CD14-positive monocyte (primary cell): Measurements from ENCODE around the gene ERV3-1. TPM values are rescaled to one million over a fixed set of nuclear protein-coding genes. Genes with fewer than 3 reads are reported as not detected.

ENCODE experiments used
- DNase-seq, 3 donors: peaks; one replicate each; pipeline ENCODE4 v3.0.0-alpha.2; 2011 to 2022
- H2AFZ ChIP-seq: 2 replicates; pipeline ENCODE4 v1.6.0; 2012; ENCODE audit warnings: mild to moderate bottlenecking, low read depth, low read length, inconsistent platforms; ENCODE audit not compliant: insufficient read depth, poor library complexity, severe bottlenecking
- H3K27ac ChIP-seq, 2 donors: 1 replicate in 1 of 2; 2 replicates in 1 of 2; pipeline ENCODE4 v1.5.1; 2012 to 2013; ENCODE audit warnings: low read length in 2 of 2, control low read depth in 1 of 2, inconsistent platforms in 1 of 2, low read depth in 1 of 2, mild to moderate bottlenecking in 1 of 2
- H3K27me3 ChIP-seq, 2 donors: one replicate each; pipeline versions ENCODE4 v1.6.0 to v1.6.1; 2011 to 2013; ENCODE audit warnings: low read length in 2 of 2; ENCODE audit not compliant: control insufficient read depth in 2 of 2, insufficient read depth in 2 of 2
- H3K36me3 ChIP-seq, 2 donors: replicated peaks in 1 of 2; 1 replicate in 1 of 2; 2 replicates in 1 of 2; pipeline versions ENCODE4 v1.5.1 to v1.6.1; 2012 to 2013; ENCODE audit warnings: low read length in 2 of 2, control low read depth in 1 of 2, inconsistent platforms in 1 of 2, mild to moderate bottlenecking in 1 of 2; ENCODE audit not compliant: insufficient read depth in 2 of 2, control insufficient read depth in 1 of 2
- H3K4me1 ChIP-seq, 2 donors: 1 replicate in 1 of 2; 2 replicates in 1 of 2; pipeline versions ENCODE4 v1.5.1 to v1.6.1; 2012 to 2013; ENCODE audit warnings: low read length in 2 of 2, control low read depth in 1 of 2, inconsistent platforms in 1 of 2, mild to moderate bottlenecking in 1 of 2, moderate library complexity in 1 of 2; ENCODE audit not compliant: insufficient read depth in 2 of 2, control insufficient read depth in 1 of 2
- H3K4me2 ChIP-seq: replicated peaks from 2 replicates; pipeline ENCODE3; 2012; ENCODE audit warnings: low read length, moderate library complexity, mild to moderate bottlenecking; ENCODE audit not compliant: poor library complexity, severe bottlenecking; ENCODE audit errors: extremely low read depth
- H3K4me3 ChIP-seq, 3 experiments: fragments of 200-600 bp in 1 of 3; sonication (generic) in 1 of 3; replicated peaks in 1 of 3; 1 replicate in 2 of 3; 2 replicates in 1 of 3; pipeline ENCODE4 v1.5.1; 2011 to 2013; ENCODE audit warnings: low read length in 3 of 3, mild to moderate bottlenecking in 3 of 3, control low read depth in 2 of 3, low read depth in 2 of 3, inconsistent platforms in 1 of 3, moderate library complexity in 1 of 3
- H3K79me2 ChIP-seq: 2 replicates; pipeline ENCODE4 v1.6.0; 2012; ENCODE audit warnings: mild to moderate bottlenecking, control low read depth, inconsistent platforms, low read length, moderate library complexity; ENCODE audit not compliant: insufficient read depth
- H3K9ac ChIP-seq: 2 replicates; pipeline ENCODE4 v1.6.0; 2017; ENCODE audit warnings: low read length, mild to moderate bottlenecking; ENCODE audit not compliant: insufficient read depth, poor library complexity, severe bottlenecking
- H3K9me3 ChIP-seq, 2 donors: replicated peaks in 1 of 2; 1 replicate in 1 of 2; 2 replicates in 1 of 2; pipeline versions ENCODE4 v1.5.1 to v1.6.1; 2012 to 2013; ENCODE audit warnings: low read length in 2 of 2, control low read depth in 1 of 2; ENCODE audit not compliant: control insufficient read depth in 1 of 2, insufficient read depth in 1 of 2
- H4K20me1 ChIP-seq: 2 replicates; pipeline ENCODE4 v1.6.0; 2012; ENCODE audit warnings: mild to moderate bottlenecking, low read length, control low read depth, moderate library complexity; ENCODE audit not compliant: insufficient read depth
- H3K27ac Mint-ChIP-seq, 7 donors: one replicate each; pipeline ENCODE4 v1.8.0; 2020; ENCODE audit warnings: mild to moderate bottlenecking in 7 of 7, mixed read lengths in 7 of 7, moderate library complexity in 6 of 7, inconsistent platforms in 2 of 7
- H3K27me3 Mint-ChIP-seq, 3 donors: one replicate each; pipeline ENCODE4 v1.8.0; 2021 to 2022; ENCODE audit warnings: low read depth in 3 of 3, mild to moderate bottlenecking in 3 of 3, mixed read lengths in 3 of 3, moderate library complexity in 3 of 3, inconsistent platforms in 1 of 3
- H3K36me3 Mint-ChIP-seq, 2 donors: one replicate each; pipeline ENCODE4 v1.8.0; 2020; ENCODE audit warnings: mixed read lengths in 2 of 2, inconsistent platforms in 1 of 2, mild to moderate bottlenecking in 1 of 2
- H3K4me1 Mint-ChIP-seq: one replicate; pipeline ENCODE4 v1.8.0; 2020; ENCODE audit warnings: mild to moderate bottlenecking, mixed read lengths
- H3K4me3 Mint-ChIP-seq, 2 donors: one replicate each; pipeline ENCODE4 v1.8.0; 2020; ENCODE audit warnings: mild to moderate bottlenecking in 2 of 2, mixed read lengths in 2 of 2, moderate library complexity in 1 of 2
- H3K9me3 Mint-ChIP-seq, 7 donors: one replicate each; pipeline ENCODE4 v1.8.0; 2020 to 2022; ENCODE audit warnings: mixed read lengths in 7 of 7, mild to moderate bottlenecking in 6 of 7, moderate library complexity in 6 of 7, inconsistent platforms in 2 of 7
- WGBS: methylation state at CpG from one replicate; pipeline ENCODE4 v1.1.5; 2013; ENCODE audit warnings: missing lambda C conversion rate; ENCODE audit not compliant: insufficient coverage; 5-methylcytosine and 5-hydroxymethylcytosine counted together
- intact Hi-C, 2 donors: fragments of 100-400 bp; cut with micrococcal nuclease; formaldehyde crosslinking; loops; one replicate each; pipeline versions ENCODE4 v1.15.0 to v1.15.1; 2023
- polyA plus RNA-seq, 3 donors: library from polyadenylated mRNA; depleted of rRNA in 1 of 3; unstranded in 2 of 3; stranded (reverse) in 1 of 3; fragments of 300-500 nt in 2 of 3; fragments of >200 nt in 1 of 3; fragmentation: Illumina TruSeq in 2 of 3; gene quantifications; 1 replicate in 2 of 3; 2 replicates in 1 of 3; pipeline ENCODE4 v1.2.3, GENCODE V29; 2012 to 2021
- TF ChIP-seq, protein P1 (sequence below): fragments of 200-600 bp; IDR thresholded peaks from one replicate; pipeline ENCODE4 v1.8.0; 2022; ENCODE audit warnings: antibody characterized with exemption, mild to moderate bottlenecking

The ERV3-1 gene
- polyA plus RNA-seq, 3 donors, result 2.1 to 23.4 (median 7.9) TPM

DNA sequence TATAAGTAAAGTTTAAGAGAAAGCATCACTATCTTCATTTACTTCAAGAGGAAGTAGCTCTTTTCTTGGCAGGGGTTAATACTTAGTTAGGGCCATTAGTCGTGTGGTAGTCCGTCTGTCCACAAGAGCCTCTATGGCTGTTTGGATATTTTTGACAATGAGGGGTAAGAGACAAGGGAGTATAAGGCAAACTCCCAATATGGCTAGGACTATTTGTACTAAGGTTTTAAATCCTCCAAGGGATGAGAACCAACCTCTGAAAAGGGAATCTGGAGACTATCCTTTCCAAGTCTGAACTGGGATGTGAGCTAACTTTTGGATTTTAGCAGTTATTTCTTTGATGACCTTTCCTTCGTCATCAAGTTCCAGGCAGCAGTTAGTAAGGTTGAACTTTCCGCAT is 15.6 kb downstream of the ERV3-1 start, which contains the start of gene ZNF117:
TSS of gene ZNF117 (minus strand) at position 101 of the 400 bp plus-strand sequence.
- peaks cover 20 to 37% of the 10 kb centered on the region in 2 donors for H3K36me3 Mint-ChIP-seq
- intact Hi-C loops, result no loop called here
- WGBS, result 70% methylated on average over 4 of the region's 4 CpGs
- no peaks in the 10 kb centered on the region for H3K27me3 ChIP-seq
- H2AFZ ChIP-seq, result no peak within 1 kb of the TSS
- peaks cover 6% of the 10 kb centered on the region for H3K4me1 Mint-ChIP-seq
- H3K27ac ChIP-seq, result no peak within 1 kb of the TSS
- H3K4me3 ChIP-seq, result no peak within 1 kb of the TSS
- no peaks in the 10 kb centered on the region for H3K4me1 ChIP-seq
- H3K9me3 ChIP-seq, result peaks cover 66 to 96% of the 10 kb centered on the region in 2 donors
- H3K4me2 ChIP-seq, result no peak within 1 kb of the TSS
- H3K27me3 Mint-ChIP-seq, result no peaks in the 10 kb centered on the region
- H3K36me3 ChIP-seq, result peaks cover 0 to 14% of the 10 kb centered on the region in 2 donors
- H4K20me1 ChIP-seq, result no peaks in the 10 kb centered on the region
- H3K79me2 ChIP-seq, result no peaks in the 10 kb centered on the region
- no peak for DNase-seq
- TF ChIP-seq, protein P1, sequence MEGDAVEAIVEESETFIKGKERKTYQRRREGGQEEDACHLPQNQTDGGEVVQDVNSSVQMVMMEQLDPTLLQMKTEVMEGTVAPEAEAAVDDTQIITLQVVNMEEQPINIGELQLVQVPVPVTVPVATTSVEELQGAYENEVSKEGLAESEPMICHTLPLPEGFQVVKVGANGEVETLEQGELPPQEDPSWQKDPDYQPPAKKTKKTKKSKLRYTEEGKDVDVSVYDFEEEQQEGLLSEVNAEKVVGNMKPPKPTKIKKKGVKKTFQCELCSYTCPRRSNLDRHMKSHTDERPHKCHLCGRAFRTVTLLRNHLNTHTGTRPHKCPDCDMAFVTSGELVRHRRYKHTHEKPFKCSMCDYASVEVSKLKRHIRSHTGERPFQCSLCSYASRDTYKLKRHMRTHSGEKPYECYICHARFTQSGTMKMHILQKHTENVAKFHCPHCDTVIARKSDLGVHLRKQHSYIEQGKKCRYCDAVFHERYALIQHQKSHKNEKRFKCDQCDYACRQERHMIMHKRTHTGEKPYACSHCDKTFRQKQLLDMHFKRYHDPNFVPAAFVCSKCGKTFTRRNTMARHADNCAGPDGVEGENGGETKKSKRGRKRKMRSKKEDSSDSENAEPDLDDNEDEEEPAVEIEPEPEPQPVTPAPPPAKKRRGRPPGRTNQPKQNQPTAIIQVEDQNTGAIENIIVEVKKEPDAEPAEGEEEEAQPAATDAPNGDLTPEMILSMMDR, result no peak
- peak within 1 kb of the TSS in 2 of 7 donors; percentile 9 to 62 for H3K27ac Mint-ChIP-seq
- no peak within 1 kb of the TSS for H3K9ac ChIP-seq
- peaks cover 68 to 97% (median 90%) of the 10 kb centered on the region in 7 donors for H3K9me3 Mint-ChIP-seq
- H3K4me3 Mint-ChIP-seq, result no peak within 1 kb of the TSS

DNA sequence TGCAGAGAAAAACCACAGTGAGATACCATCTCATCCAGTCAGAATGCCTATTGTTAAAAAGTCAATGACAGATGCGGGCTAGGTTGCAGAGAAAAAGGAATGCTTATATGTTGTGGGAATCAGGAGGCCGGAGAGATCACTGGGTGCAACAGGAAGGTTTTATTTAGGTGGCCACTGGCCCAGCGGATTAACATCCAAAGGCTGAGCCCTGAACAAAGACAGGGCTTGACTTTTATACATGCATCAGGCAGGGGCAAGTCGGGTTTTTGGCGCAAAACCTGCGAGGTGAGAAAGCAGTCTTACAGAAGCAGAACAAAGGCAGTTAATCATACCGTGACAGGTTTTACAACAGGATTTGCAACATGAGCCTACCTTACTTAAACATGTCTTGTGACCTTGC is 16.3 kb downstream of the ERV3-1 start:
- TF ChIP-seq, protein P1, result no peak
- no peaks in the 10 kb centered on the region for H3K27me3 Mint-ChIP-seq
- no peak overlapping the region for H3K27ac ChIP-seq
- no peak overlapping the region for H3K9ac ChIP-seq
- intact Hi-C loops, result no loop called here
- no peaks in the 10 kb centered on the region for H3K79me2 ChIP-seq
- no peak overlapping the region for H3K4me2 ChIP-seq
- no peaks in the 10 kb centered on the region for H4K20me1 ChIP-seq
- no peak overlapping the region for H3K4me3 Mint-ChIP-seq
- peak overlapping the region in 1 of 7 donors; percentile 62 for H3K27ac Mint-ChIP-seq
- no peak overlapping the region for H2AFZ ChIP-seq
- WGBS, result 100% methylated on average over 5 of the region's 7 CpGs
- no peak overlapping the region for H3K4me3 ChIP-seq
- H3K4me1 ChIP-seq, result no peaks in the 10 kb centered on the region
- H3K9me3 ChIP-seq, result peaks cover 64 to 96% of the 10 kb centered on the region in 2 donors
- H3K4me1 Mint-ChIP-seq, result peaks cover 6% of the 10 kb centered on the region
- H3K36me3 ChIP-seq, result peaks cover 0 to 14% of the 10 kb centered on the region in 2 donors
- H3K9me3 Mint-ChIP-seq, result peaks cover 64 to 90% (median 90%) of the 10 kb centered on the region in 7 donors
- H3K27me3 ChIP-seq, result no peaks in the 10 kb centered on the region
- DNase-seq, result no peak
- H3K36me3 Mint-ChIP-seq, result peaks cover 22 to 37% of the 10 kb centered on the region in 2 donors
